GM06990 (cell line): Measurements from ENCODE around the gene CUBN.

ENCODE experiments used
- DNase-seq: peaks from one replicate; pipeline ENCODE4 v3.0.0-alpha.2; 2011; ENCODE audit not compliant: insufficient read length; ENCODE audit errors: extremely low read depth
- H3K27me3 ChIP-seq: replicated peaks from 2 replicates; pipeline ENCODE4 v1.6.0; 2011; ENCODE audit warnings: low read length; ENCODE audit not compliant: control insufficient read depth, insufficient read depth
- H3K36me3 ChIP-seq: 2 replicates; pipeline ENCODE4 v1.5.1; 2011; ENCODE audit warnings: low read length; ENCODE audit not compliant: control insufficient read depth, insufficient read depth
- H3K4me3 ChIP-seq: replicated peaks from 2 replicates; pipeline ENCODE4 v1.5.1; 2011; ENCODE audit warnings: low read depth, mild to moderate bottlenecking, control low read depth, low read length
- CTCF ChIP-seq: IDR thresholded peaks from 2 replicates; pipeline ENCODE4 v1.5.1; 2011; ENCODE audit warnings: low read length, control low read depth, mild to moderate bottlenecking, inconsistent platforms; ENCODE audit not compliant: insufficient read depth, poor library complexity, severe bottlenecking

Gene CUBN

GRCh38 chr10:16909961-16910792 is 219.4 kb downstream of the CUBN start:
- no peak for TF ChIP-seq CTCF
- no peaks in the 10 kb centered on the region; the same call in 1 of the 2 replicates for H3K27me3 ChIP-seq
- no peak for DNase-seq
- H3K36me3 ChIP-seq: no peaks in the 10 kb centered on the region
- H3K4me3 ChIP-seq: no peak overlapping the region

- no peak for DNase-seq
- no peak for TF ChIP-seq CTCF
- no peak overlapping the region for H3K4me3 ChIP-seq
- H3K27me3 ChIP-seq: no peaks in the 10 kb centered on the region; the same call in 1 of the 2 replicates
- no peaks in the 10 kb centered on the region for H3K36me3 ChIP-seq
Measured at GRCh38 chr10:16909271-16909767, 220.3 kb downstream of the CUBN start.

GRCh38 chr10:16907687-16908086 is 221.9 kb downstream of the CUBN start:
- H3K36me3 ChIP-seq: no peaks in the 10 kb centered on the region
- no peak overlapping the region for H3K4me3 ChIP-seq
- H3K27me3 ChIP-seq: no peaks in the 10 kb centered on the region; the same call in 1 of the 2 replicates
- no peak for TF ChIP-seq CTCF
- DNase-seq: no peak

- no peak for DNase-seq
- no peak for TF ChIP-seq CTCF
- no peaks in the 10 kb centered on the region; the same call in 1 of the 2 replicates for H3K27me3 ChIP-seq
Measured at GRCh38 chr10:16905320-16905719, 224.3 kb downstream of the CUBN start.

GRCh38 chr10:16904639-16905061 is 225.0 kb downstream of the CUBN start:
- H3K4me3 ChIP-seq: no peak overlapping the region
- H3K36me3 ChIP-seq: no peaks in the 10 kb centered on the region
- no peak for DNase-seq
- H3K27me3 ChIP-seq: no peaks in the 10 kb centered on the region; the same call in 1 of the 2 replicates
- TF ChIP-seq CTCF: no peak

More at GRCh38 chr10:16905320-16905719, 224.3 kb downstream of the CUBN start:
- no peaks in the 10 kb centered on the region for H3K36me3 ChIP-seq
- no peak overlapping the region for H3K4me3 ChIP-seq

GRCh38 chr10:16904049-16904448 is 225.6 kb downstream of the CUBN start:
- no peak for DNase-seq
- Histone ChIP-seq H3K4me3 (no peak overlapping the region), H3K36me3 (no peaks in the 10 kb centered on the region), H3K27me3 (no peaks in the 10 kb centered on the region)
- TF ChIP-seq CTCF: no peak
